ENCODE measurements around the gene HBG1. TPM values are rescaled to one million over a fixed set of nuclear protein-coding genes. Genes with fewer than 3 reads are reported as not detected.

The HBG1 gene
- total RNA-seq, 2 experiments from 2014 or later = not detected

DNA sequence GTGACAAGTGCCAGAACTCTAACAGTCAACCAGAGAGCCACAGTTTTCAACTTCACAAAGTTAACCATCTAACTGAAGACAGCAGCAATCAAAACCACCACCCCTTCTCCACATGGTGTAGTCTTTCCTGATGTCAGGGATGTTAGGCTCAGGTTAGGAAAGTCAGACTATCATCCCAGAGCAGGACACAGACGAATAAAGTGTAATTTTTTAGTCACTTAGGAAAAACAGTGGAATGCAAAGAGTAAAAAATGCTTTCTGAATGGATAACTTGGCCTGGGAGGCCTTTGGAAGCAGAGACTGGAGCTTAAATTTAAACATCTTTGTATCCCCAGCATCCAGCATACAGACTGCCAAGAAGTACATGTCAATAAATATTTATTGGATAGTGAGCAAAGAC, 36.7 kb upstream of the HBG1 start:
- Mint-ChIP-seq H3K27me3 (ENCODE audit: low read depth) (no peaks in the 10 kb centered on the region), H3K4me1 (ENCODE audit: low read depth) (no peaks in the 10 kb centered on the region), H3K4me3 (no peak overlapping the region), H3K27ac (no peak overlapping the region), H3K9me3 (ENCODE audit: insufficient read depth) (no peaks in the 10 kb centered on the region), H3K36me3 (ENCODE audit: low read depth) (no peaks in the 10 kb centered on the region)
- ChIA-PET POLR2A (no interaction called here), CTCF (no interaction called here)
- no peak for ATAC-seq
- DNase-seq = no peak

DNA sequence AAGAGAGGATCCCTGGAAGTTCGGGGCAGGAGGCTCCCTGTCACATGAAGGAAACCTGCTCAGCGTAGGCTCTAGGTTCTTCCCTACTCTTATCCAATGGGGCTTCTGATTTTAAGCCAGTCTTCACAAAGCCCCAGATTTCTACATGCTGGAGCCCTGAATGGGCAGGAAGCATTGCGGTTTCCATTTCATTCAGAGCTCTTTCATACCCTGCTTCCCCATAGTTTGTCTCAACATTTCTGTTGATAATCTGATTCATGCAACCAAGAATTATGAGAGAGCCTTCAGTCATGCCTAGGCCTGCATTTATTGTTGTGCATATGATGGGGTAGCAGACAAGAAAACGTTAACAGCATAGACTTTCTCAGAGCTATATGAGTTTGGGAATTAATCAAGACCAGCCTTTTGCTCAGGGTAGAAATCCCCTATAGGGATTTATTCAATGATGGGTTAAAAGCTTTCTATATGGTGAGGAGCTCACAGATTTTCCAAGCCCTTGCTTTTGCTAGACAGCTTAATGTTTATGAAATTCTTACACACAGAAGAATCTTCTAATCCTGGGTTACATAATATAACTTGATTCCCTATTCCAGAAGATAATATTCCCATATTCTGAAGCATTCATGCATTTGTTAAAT, 36.2 kb upstream of the HBG1 start:
- Mint-ChIP-seq H3K27me3 (ENCODE audit: low read depth) (no peaks in the 10 kb centered on the region), H3K4me3 (no peak overlapping the region), H3K27ac (no peak overlapping the region), H3K4me1 (ENCODE audit: low read depth) (no peaks in the 10 kb centered on the region), H3K9me3 (ENCODE audit: insufficient read depth) (no peaks in the 10 kb centered on the region), H3K36me3 (ENCODE audit: low read depth) (no peaks in the 10 kb centered on the region)
- ChIA-PET POLR2A (no interaction called here), CTCF (no interaction called here)
- ATAC-seq (no peak), DNase-seq (no peak)

DNA sequence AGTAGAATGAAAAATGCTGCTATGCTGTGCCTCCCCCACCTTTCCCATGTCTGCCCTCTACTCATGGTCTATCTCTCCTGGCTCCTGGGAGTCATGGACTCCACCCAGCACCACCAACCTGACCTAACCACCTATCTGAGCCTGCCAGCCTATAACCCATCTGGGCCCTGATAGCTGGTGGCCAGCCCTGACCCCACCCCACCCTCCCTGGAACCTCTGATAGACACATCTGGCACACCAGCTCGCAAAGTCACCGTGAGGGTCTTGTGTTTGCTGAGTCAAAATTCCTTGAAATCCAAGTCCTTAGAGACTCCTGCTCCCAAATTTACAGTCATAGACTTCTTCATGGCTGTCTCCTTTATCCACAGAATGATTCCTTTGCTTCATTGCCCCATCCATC, 35.0 kb upstream of the HBG1 start:
- ATAC-seq = no peak
- Mint-ChIP-seq H3K36me3 (ENCODE audit: low read depth) (no peaks in the 10 kb centered on the region), H3K4me3 (no peak overlapping the region), H3K9me3 (ENCODE audit: insufficient read depth) (no peaks in the 10 kb centered on the region), H3K27me3 (ENCODE audit: low read depth) (no peaks in the 10 kb centered on the region), H3K4me1 (ENCODE audit: low read depth) (no peaks in the 10 kb centered on the region), H3K27ac (no peak overlapping the region)
- ChIA-PET CTCF (no interaction called here), POLR2A (no interaction called here)
- no peak for DNase-seq

DNA sequence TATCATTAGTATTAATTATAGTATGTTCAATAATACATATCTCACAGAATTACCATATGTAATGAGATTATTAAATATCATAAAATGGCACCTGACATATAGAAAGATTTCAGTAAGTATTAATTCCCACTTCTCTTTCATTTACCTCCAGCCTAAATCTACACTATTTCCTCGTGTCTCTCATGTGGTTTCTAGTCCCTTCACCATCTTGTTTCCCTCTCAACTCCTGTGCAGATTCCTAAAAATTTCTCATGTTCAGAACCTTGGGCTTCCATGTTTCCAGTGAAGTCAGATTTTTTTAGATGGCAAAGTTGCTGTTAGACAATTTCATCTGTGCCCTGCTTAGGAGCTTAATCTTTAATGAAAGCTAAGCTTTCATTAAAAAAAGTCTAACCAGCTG, 34.2 kb upstream of the HBG1 start:
- no peak for ATAC-seq

DNA sequence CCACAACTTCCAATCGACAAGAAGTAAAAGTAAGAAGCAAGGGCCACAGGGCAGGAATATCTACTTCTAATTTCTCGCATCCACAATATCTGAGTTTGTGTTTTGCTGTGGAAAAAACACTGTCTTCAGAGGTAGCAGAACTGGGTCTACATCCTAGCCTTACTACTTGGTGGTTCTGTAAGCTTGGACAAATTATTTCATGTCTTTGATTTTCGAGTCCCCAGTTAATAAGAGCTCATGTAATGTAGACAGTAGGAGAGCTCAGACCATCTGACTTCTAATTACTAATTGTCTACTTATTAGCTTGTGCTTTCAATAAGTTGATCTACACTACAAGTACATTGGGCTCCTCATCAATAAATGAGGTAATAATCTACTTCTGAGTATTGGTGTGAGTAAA, 33.4 kb upstream of the HBG1 start:
- no peaks in the 10 kb centered on the region for H3K9me3 Mint-ChIP-seq (ENCODE audit: insufficient read depth)
- CTCF ChIA-PET = no interaction called here

More for the DNA sequence above, 34.2 kb upstream of the HBG1 start:
- Mint-ChIP-seq H3K4me3 (no peak overlapping the region), H3K36me3 (ENCODE audit: low read depth) (no peaks in the 10 kb centered on the region), H3K27me3 (ENCODE audit: low read depth) (no peaks in the 10 kb centered on the region), H3K9me3 (ENCODE audit: insufficient read depth) (no peaks in the 10 kb centered on the region), H3K4me1 (ENCODE audit: low read depth) (no peaks in the 10 kb centered on the region), H3K27ac (no peak overlapping the region)
- DNase-seq = no peak
- CTCF ChIA-PET = no interaction called here
- POLR2A ChIA-PET = no interaction called here

DNA sequence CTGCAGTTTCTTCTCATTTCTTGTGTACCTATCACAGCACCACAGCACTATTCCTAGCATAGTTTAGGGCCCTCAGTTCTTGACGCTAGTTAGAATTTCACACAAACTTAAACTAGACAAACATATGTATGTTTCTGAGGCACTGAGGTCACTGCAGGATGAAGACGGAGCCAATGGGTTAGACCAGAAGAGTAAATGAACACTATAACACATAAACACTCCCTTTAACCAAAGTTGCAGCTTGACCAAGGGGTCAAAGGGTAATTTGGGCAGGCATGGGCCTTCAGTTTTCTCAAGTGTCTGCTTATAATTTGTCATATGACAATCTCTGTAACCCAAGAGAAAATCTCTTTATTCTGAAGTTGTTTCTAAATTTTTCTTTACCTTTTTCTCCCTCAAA, 33.0 kb upstream of the HBG1 start:
- no peaks in the 10 kb centered on the region for H3K4me1 Mint-ChIP-seq (ENCODE audit: low read depth)
- CTCF ChIA-PET = no interaction called here
- no peak overlapping the region for H3K27ac Mint-ChIP-seq
- no peaks in the 10 kb centered on the region for H3K27me3 Mint-ChIP-seq (ENCODE audit: low read depth)
- DNase-seq (no peak), ATAC-seq (no peak)
- no peaks in the 10 kb centered on the region for H3K36me3 Mint-ChIP-seq (ENCODE audit: low read depth)
- H3K4me3 Mint-ChIP-seq = no peak overlapping the region
- POLR2A ChIA-PET = no interaction called here
- H3K9me3 Mint-ChIP-seq (ENCODE audit: insufficient read depth) = no peaks in the 10 kb centered on the region

More for the DNA sequence above, 33.4 kb upstream of the HBG1 start:
- Mint-ChIP-seq H3K36me3 (ENCODE audit: low read depth) (no peaks in the 10 kb centered on the region), H3K27me3 (ENCODE audit: low read depth) (no peaks in the 10 kb centered on the region), H3K4me1 (ENCODE audit: low read depth) (no peaks in the 10 kb centered on the region), H3K4me3 (no peak overlapping the region), H3K27ac (no peak overlapping the region)
- no peak for DNase-seq
- ATAC-seq = no peak
- POLR2A ChIA-PET = no interaction called here

DNA sequence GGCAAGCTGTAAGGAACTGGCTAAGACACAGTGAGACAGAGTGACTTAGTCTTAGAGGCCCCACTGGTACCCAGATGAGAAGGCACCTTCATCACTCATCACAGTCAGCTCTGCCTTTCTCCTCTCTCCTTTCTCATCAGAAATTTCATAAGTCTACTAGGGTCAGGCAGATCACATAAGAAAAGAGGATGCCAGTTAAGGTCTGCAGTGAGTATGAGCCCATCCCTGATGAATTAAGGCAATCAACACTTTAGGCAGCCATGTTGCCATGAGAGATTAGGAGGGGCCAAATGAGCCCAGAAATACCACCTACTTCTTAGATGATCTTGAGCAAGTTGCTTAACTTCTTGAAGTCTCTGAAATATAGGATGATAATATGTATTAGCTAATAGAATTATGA, 31.9 kb upstream of the HBG1 start:
- no peaks in the 10 kb centered on the region for H3K36me3 Mint-ChIP-seq (ENCODE audit: low read depth)
- H3K9me3 Mint-ChIP-seq (ENCODE audit: insufficient read depth) = no peaks in the 10 kb centered on the region
- H3K4me1 Mint-ChIP-seq (ENCODE audit: low read depth) = no peaks in the 10 kb centered on the region
- no peak overlapping the region for H3K27ac Mint-ChIP-seq
- DNase-seq (no peak), ATAC-seq (no peak)
- ChIA-PET POLR2A (no interaction called here), CTCF (no interaction called here)
- H3K4me3 Mint-ChIP-seq = no peak overlapping the region
- no peaks in the 10 kb centered on the region for H3K27me3 Mint-ChIP-seq (ENCODE audit: low read depth)

DNA sequence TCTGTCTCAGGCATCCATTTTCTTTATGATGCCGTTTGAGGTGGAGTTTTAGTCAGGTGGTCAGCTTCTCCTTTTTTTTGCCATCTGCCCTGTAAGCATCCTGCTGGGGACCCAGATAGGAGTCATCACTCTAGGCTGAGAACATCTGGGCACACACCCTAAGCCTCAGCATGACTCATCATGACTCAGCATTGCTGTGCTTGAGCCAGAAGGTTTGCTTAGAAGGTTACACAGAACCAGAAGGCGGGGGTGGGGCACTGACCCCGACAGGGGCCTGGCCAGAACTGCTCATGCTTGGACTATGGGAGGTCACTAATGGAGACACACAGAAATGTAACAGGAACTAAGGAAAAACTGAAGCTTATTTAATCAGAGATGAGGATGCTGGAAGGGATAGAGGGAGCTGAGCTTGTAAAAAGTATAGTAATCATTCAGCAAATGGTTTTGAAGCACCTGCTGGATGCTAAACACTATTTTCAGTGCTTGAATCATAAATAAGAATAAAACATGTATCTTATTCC, 31.0 kb upstream of the HBG1 start:
- ChIA-PET CTCF (no interaction called here), POLR2A (no interaction called here)
- H3K4me3 Mint-ChIP-seq = no peak overlapping the region
- DNase-seq = no peak
- H3K4me1 Mint-ChIP-seq (ENCODE audit: low read depth) = no peaks in the 10 kb centered on the region
- H3K36me3 Mint-ChIP-seq (ENCODE audit: low read depth) = no peaks in the 10 kb centered on the region
- ATAC-seq = no peak
- no peaks in the 10 kb centered on the region for H3K9me3 Mint-ChIP-seq (ENCODE audit: insufficient read depth)
- no peaks in the 10 kb centered on the region for H3K27me3 Mint-ChIP-seq (ENCODE audit: low read depth)
- no peak overlapping the region for H3K27ac Mint-ChIP-seq

DNA sequence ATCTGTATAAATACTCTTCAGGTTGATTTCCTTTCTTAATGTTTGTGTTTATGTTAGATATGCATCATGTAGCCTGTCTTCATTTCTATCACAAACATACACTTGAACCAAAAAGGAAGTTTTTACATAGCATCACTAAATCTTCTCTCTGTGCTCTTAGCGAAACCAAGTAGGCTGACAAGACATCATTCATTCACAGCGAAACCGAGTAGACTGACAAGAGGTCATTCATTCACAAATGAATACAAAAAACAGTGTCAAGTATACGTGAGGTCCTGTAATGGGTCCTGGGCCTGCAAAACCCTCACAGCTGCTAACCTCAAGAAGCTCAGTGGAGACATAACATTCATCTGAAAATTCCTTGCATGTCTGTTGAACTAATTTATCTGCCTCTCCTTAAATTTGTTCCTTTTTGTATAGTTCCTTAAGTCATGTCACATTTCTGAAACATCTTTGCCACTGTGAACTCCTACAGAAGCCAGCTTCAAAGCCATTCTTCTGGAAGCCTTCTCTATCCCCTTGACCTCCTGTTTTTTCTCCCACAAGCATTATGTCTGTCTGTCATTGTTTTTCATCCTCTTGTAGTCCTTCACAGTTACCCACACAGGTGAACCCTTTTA, 29.9 kb upstream of the HBG1 start:
- Mint-ChIP-seq H3K27ac (no peak overlapping the region), H3K27me3 (ENCODE audit: low read depth) (no peaks in the 10 kb centered on the region), H3K9me3 (ENCODE audit: insufficient read depth) (no peaks in the 10 kb centered on the region), H3K4me3 (no peak overlapping the region), H3K36me3 (ENCODE audit: low read depth) (no peaks in the 10 kb centered on the region), H3K4me1 (ENCODE audit: low read depth) (no peaks in the 10 kb centered on the region)
- ChIA-PET CTCF (no interaction called here), POLR2A (no interaction called here)
- no peak for ATAC-seq
- DNase-seq = no peak

DNA sequence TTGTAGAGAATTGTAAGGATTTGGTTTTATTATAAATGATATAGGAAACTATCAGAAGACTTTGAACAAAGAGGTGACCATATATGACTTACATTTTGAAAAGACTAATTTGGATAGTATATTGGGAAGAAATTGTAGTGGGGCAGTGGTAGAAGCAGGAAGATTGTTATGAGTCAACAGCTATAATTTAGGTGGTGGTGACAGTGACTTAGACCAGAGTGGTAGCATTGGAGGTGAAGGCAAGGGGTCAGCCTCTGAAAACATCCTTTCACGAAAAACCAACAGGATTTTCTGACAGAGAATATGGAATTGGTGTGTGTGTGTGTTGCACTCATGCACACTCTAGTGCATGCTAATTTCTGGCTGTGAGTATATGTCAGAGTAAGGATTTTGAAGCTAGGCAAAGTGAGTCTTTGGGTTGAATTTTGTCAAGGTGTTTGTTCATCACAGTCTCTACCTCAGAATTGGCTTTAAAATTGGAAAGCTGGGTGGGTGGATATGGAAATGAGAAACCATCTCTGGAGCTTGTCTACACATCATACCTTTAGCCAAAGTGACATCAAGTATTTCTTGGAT, 28.2 kb upstream of the HBG1 start:
- ChIA-PET CTCF (interaction anchor here (1.2 kb wide), 1 partner anchor 154 kb away, joined by 4 read pairs; no protein-coding TSS in a partner anchor), POLR2A (no interaction called here)
- Mint-ChIP-seq H3K27ac (no peak overlapping the region), H3K4me1 (ENCODE audit: low read depth) (no peaks in the 10 kb centered on the region), H3K4me3 (no peak overlapping the region), H3K27me3 (ENCODE audit: low read depth) (no peaks in the 10 kb centered on the region), H3K9me3 (ENCODE audit: insufficient read depth) (no peaks in the 10 kb centered on the region), H3K36me3 (ENCODE audit: low read depth) (no peaks in the 10 kb centered on the region)
- DNase-seq (no peak), ATAC-seq (no peak)

DNA sequence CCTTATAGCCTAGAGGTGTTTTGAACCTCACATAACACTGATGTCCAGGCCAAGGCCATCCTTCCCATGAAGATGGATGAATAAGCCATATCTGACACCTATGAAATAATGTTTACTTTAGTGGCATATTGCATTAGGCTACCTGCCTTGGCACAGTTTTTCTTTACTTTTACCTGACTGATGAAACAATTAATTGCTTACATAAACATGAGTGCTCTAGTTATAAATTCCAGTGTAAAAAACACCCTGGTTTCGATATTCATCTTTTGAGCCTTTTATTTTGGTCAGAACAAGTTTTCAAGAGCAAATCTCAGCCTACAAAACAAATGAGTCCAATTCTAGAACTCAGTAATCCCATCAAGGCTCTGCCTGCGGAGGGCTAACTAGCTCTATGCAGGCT, 27.0 kb upstream of the HBG1 start:
- Mint-ChIP-seq H3K27ac (no peak overlapping the region), H3K9me3 (ENCODE audit: insufficient read depth) (no peaks in the 10 kb centered on the region), H3K4me1 (ENCODE audit: low read depth) (no peaks in the 10 kb centered on the region), H3K4me3 (no peak overlapping the region), H3K36me3 (ENCODE audit: low read depth) (no peaks in the 10 kb centered on the region), H3K27me3 (ENCODE audit: low read depth) (no peaks in the 10 kb centered on the region)
- no peak for DNase-seq
- POLR2A ChIA-PET = no interaction called here
- ATAC-seq = no peak
- CTCF ChIA-PET = no interaction called here

DNA sequence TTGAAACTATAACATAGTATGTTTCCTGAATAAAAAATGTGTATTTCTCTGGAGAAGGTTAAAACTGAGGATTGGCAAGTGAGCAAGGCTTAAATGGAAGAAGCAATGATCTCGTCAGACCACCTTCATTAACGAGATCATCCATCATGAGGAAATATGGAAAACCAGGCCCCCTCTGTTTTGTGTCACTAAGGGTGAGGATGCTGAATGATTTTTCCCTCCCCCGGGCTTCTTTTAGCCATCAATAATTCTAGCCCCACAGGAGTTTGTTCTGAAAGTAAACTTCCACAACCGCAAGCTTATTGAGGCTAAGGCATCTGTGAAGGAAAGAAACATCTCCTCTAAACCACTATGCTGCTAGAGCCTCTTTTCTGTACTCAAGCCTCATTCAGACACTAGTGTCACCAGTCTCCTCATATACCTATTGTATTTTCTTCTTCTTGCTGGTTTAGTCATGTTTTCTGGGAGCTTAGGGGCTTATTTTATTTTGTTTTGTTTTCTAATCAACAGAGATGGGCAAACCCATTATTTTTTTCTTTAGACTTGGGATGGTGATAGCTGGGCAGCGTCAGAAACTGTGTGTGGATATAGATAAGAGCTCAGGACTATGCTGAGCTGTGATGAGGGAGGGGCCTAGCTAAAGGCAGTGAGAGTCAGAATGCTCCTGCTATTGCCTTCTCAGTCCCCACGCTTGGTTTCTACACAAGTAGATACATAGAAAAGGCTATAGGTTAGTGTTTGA, 25.9 kb upstream of the HBG1 start:
- H3K36me3 Mint-ChIP-seq (ENCODE audit: low read depth) = no peaks in the 10 kb centered on the region
- H3K4me3 Mint-ChIP-seq = no peak overlapping the region
- no peak overlapping the region for H3K27ac Mint-ChIP-seq
- DNase-seq (no peak), ATAC-seq (no peak)
- no peaks in the 10 kb centered on the region for H3K9me3 Mint-ChIP-seq (ENCODE audit: insufficient read depth)
- no peaks in the 10 kb centered on the region for H3K4me1 Mint-ChIP-seq (ENCODE audit: low read depth)
- no peaks in the 10 kb centered on the region for H3K27me3 Mint-ChIP-seq (ENCODE audit: low read depth)
- CTCF ChIA-PET = no interaction called here
- POLR2A ChIA-PET = no interaction called here

Data from activated CD8-positive, alpha-beta T cell treated with anti-CD3 and anti-CD28 coated beads, Interleukin-2, amount 10 ng/mL, durations not matched to agents 7 days and 5 days (primary cell).